Thyroid gland (tissue), 4 donors: Measurements from ENCODE around the gene ZNF302.

ENCODE experiments used
- CTCF ChIP-seq, 6 experiments: fragments of 200-600 bp in 3 of 6; fragments of 450-650 bp in 3 of 6; sonication (generic) in 3 of 6; IDR thresholded peaks; one replicate each; pipeline ENCODE4 v1.5.1; 2016 to 2019; ENCODE audit warnings: antibody characterized with exemption in 6 of 6, mild to moderate bottlenecking in 2 of 6, inconsistent platforms in 1 of 6, moderate library complexity in 1 of 6
- POLR2A ChIP-seq, 2 donors: fragments of 450-650 bp; IDR thresholded peaks; one replicate each; pipeline ENCODE4 v1.6.1; 2017; ENCODE audit warnings: antibody characterized with exemption in 2 of 2, mild to moderate bottlenecking in 2 of 2, moderate library complexity in 1 of 2

DNA sequence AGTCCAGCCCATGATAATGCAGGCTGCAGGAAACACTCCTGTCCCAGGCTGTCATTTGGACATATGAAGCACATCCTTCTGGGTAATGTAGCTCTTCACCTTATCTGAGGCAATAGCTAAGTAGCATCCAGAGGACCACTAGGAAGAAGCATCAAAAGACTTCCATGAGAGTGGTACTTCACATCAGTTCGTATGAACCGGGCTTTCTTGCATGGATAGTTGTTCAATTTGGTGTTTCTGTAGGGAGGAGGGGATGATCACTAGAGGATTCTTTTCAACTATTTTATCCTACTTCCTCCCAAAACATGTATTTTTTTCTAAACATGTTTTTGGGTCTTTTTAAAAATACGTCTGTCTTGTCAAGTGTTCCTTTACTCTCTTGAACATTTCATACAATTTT lies 12.9 kb downstream of the ZNF302 start:
- TF ChIP-seq CTCF (IDR thresholded peaks at IDR 0.05): no peak
- no peak for TF ChIP-seq POLR2A (IDR thresholded peaks at IDR 0.05)
